SK-N-MC (cell line): ENCODE results near the gene MS4A15.

ENCODE experiments used
- EZH2 ChIP-seq: fragments of 200-600 bp; sonication (generic); IDR thresholded peaks from one replicate; pipeline ENCODE4 v1.6.1; 2017; ENCODE audit warnings: antibody characterized with exemption
- FOXP2 ChIP-seq: optimal IDR thresholded peaks from 2 replicates; pipeline ENCODE3; 2011; ENCODE audit warnings: mild to moderate bottlenecking, moderate library complexity; ENCODE audit not compliant: insufficient read depth; ENCODE audit errors: extremely low read length, control extremely low read depth
- POLR2AphosphoS5 ChIP-seq: IDR thresholded peaks from 2 replicates; pipeline ENCODE4 v1.6.1; 2012; ENCODE audit warnings: mild to moderate bottlenecking, low read depth, low read length, borderline replicate concordance

DNA sequence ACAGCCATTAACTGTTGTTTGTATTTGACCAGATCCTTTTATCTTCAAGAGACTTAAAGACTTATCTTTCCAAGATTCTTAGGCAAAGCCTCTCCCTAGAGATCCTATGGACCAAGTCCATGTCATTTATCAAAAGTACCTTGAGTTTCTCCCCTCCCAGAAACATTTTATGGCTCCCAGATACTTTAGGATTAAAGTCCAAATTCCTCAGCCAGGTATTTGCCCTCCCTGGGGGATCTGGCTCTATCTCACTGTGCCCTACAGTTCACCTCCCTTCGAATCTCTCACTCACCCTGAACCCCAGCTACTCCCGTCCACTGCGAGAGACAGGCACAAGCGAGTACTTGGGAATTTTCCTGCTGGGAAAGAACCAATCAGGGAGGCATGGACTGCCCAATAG lies 45.4 kb upstream of the MS4A15 start:
- TF ChIP-seq EZH2 (no peak), POLR2AphosphoS5 (no peak), FOXP2 (no peak)
